ENCODE data around the gene DUSP7.

DUSP7 gene

DNA sequence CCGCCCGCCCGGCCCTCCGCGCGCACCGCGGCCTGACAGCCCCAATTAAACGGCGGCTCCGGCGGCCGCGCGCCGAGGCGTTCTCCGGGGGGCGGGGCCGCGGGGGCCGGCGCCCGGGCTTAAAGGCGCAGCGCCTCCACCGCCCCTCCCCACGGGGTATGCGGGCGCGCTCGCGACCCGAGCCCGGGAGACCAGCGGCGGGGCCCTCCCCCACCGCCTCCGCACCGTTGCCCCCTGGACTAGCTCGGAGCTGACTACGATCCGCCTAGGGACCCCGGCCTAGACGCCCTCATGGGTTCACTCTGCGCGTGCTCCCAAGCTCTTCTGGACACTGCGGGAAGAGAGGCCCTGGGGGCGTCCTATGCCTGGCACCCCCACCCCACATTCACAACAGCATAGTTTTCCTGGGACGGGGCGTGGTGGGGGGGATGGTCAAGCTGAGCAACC, at the start of gene DUSP7:
Gene DUSP7 (minus strand): TSS at position 51 of the 447 bp plus-strand sequence. CDS start 205 bp downstream, outside the sequence.
- in situ Hi-C loops (cut with MboI; ENCODE audit: low sequenced_read_pairs): no loop called here

GRCh38 chr3:52104684-52105640, 48.6 kb upstream of the DUSP7 start:
- in situ Hi-C loops (cut with MboI; ENCODE audit: low sequenced_read_pairs): no loop called here

DNA sequence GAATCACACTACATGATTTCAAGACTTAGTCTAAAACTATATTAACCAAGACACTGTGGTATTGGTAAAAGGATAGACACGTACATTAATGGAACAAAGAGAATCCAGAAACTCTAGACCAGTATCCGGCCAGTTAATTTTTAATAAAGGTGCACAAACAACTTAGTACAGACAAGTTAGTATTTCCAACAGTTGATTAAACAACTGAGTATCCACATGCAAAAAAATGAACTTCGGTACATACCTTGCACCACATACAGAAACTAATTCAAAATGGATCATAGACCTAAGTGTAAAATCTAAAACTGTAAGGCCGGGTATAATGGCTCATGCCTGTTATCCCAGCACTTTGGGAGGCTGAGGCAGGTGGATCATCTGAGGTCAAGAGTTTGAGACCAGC, 46.6 kb upstream of the DUSP7 start:
- in situ Hi-C loops (cut with MboI; ENCODE audit: low sequenced_read_pairs): no loop called here

- in situ Hi-C loops (cut with MboI; ENCODE audit: low sequenced_read_pairs): no loop called here
Measured at GRCh38 chr3:52099001-52099401, 42.6 kb upstream of the DUSP7 start.

- in situ Hi-C loops (cut with MboI; ENCODE audit: low sequenced_read_pairs): no loop called here
Measured at GRCh38 chr3:52097851-52098507, 41.6 kb upstream of the DUSP7 start.

GRCh38 chr3:52095990-52096775, 39.8 kb upstream of the DUSP7 start:
- in situ Hi-C loops (cut with MboI; ENCODE audit: low sequenced_read_pairs): no loop called here

DNA sequence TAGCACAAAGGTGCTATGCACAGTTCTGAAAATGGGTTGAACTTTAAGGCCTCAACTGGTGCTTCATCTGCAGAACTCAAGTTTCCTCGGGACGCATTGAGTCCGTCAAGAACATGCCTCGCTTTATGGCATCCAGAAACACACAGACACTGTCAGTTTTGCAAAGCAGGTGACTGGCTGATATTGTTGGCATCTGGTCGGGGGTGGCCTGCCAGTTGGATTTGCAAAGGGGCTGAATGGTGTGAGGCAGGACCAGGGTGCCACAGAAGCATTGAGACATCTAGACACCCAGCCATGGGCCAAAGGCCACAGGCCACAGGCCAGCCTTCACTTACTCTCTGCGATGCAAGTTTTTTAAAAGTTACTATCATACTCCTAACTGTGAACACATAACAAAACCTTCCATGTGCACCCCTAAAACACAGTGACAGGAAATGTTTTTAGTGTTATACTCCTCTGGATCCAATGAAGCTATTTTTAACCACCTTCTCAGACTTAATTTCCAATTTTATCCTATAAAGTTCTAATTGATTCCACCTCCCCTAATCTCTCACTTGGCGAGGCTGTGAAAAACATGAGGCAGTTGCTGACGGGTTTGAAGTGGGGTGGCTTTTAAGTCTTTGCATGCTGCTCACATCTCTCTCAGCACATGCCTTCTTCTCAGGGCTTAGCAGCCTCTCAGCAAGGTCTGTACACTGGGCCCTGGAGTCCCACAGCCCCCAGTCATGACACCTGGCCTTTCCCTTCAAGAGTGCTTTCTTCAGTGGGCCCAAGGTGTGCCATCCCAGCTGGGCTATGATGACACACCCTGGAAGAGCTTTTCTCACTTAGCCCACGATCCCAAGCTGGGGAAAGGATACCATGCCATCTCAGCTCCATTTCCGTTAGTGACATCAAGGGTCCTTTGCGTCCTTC, 38.5 kb upstream of the DUSP7 start:
- in situ Hi-C loops (cut with MboI; ENCODE audit: low sequenced_read_pairs): no loop called here

GRCh38 chr3:52093756-52094545, 37.6 kb upstream of the DUSP7 start:
- in situ Hi-C loops (cut with MboI; ENCODE audit: low sequenced_read_pairs): no loop called here

GRCh38 chr3:52092891-52093290, 36.5 kb upstream of the DUSP7 start:
- in situ Hi-C loops (cut with MboI; ENCODE audit: low sequenced_read_pairs): no loop called here

- in situ Hi-C loops (cut with MboI; ENCODE audit: low sequenced_read_pairs): no loop called here
Measured at GRCh38 chr3:52092271-52092660, 35.9 kb upstream of the DUSP7 start.

GRCh38 chr3:52091586-52092270, 35.4 kb upstream of the DUSP7 start:
- in situ Hi-C loops (cut with MboI; ENCODE audit: low sequenced_read_pairs): no loop called here

DNA sequence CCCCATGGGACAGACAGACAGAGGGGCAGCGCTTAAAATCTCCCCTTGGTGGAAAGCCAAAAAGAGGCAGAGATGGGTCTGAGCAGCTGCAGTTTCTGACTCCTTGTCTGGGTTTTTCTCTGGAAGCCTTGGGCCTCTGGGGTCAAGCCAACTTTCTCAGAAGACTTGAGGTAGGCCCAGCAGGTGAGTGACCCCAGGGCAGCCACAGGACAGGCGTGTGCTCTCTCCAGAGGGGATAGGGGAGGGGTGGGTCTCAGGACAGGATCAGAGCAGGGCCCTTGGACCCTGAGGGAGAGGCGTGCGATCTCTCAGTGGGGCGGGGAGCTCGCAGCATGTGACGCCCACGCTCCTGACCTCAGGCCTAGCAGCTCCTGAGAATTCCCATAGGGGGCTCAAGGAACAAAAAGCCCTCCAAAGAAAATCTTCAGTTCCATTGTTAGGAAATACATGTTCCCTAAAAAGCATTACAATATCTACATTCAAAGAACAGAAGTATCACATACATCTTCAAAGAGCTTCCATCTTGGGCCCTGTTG, 34.6 kb upstream of the DUSP7 start:
- in situ Hi-C loops (cut with MboI; ENCODE audit: low sequenced_read_pairs): no loop called here

DNA sequence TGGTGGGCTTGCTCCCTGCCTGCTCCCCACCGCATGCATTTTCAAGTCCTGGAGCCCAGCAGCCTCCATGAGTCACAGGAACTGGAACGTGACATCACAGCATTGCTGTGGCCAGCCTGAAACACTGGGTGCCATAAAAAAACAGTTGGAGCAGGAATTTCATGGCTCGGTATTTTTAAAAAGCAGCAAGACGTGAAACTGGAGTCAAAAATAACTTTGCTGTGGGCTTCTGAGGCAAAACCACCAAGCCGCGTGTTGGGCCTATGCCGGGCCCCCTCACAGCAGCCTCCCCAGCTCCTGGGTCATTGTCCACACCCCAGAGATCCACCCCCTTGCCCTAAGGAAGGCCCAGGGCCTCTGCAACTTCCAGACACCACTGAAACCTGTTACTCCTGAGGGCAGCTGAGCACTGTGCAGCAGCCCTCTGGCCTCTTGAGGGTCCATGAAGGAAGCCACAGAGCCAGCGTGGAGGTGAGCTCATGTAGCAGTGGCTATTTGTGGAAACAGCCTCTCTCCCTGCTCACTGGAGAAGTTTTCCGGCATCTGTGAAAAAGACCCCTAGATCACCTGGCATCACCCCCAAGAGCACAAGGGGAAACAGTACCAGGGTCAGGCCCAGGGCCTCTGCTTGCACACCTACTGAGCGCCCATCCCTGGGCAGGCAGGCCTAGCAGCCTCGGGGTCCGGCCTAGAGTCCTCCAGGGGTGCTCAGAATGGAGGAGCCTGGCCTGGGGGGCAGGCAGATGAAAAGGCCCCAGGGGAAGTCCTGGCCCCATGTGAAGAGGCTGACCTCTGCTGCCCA, 34.0 kb upstream of the DUSP7 start:
- in situ Hi-C loops (cut with MboI; ENCODE audit: low sequenced_read_pairs): no loop called here

GRCh38 chr3:52089691-52090090, 33.3 kb upstream of the DUSP7 start:
- in situ Hi-C loops (cut with MboI; ENCODE audit: low sequenced_read_pairs): no loop called here

GRCh38 chr3:52088445-52089367, 32.3 kb upstream of the DUSP7 start:
- in situ Hi-C loops (cut with MboI; ENCODE audit: low sequenced_read_pairs): no loop called here

DNA sequence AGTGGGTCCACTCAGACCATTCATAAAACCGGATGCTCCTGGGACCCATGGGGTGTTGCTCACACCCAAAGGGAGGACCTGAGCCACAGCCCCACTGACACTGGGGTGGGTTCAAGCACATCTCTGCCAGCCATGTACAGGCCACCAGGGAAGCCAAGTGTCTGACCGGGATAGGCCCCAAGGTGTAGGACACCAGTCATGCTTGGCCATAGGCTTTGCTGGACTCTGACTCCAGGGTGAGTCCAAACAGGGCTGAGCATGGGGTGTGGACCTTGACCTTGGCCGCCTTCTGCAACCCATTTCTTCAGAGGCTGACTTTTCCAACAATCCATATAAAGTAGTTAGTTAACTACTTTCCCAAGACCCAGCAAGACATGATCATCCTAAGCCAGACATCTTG, 31.4 kb upstream of the DUSP7 start:
- in situ Hi-C loops (cut with MboI; ENCODE audit: low sequenced_read_pairs): no loop called here
